ENCODE data around the gene LCNL1. TPM values are rescaled to one million over a fixed set of nuclear protein-coding genes. Genes with fewer than 3 reads are reported as not detected.

Gene LCNL1
- total RNA-seq, 1 experiment from 2014 or later, result not detected

DNA sequence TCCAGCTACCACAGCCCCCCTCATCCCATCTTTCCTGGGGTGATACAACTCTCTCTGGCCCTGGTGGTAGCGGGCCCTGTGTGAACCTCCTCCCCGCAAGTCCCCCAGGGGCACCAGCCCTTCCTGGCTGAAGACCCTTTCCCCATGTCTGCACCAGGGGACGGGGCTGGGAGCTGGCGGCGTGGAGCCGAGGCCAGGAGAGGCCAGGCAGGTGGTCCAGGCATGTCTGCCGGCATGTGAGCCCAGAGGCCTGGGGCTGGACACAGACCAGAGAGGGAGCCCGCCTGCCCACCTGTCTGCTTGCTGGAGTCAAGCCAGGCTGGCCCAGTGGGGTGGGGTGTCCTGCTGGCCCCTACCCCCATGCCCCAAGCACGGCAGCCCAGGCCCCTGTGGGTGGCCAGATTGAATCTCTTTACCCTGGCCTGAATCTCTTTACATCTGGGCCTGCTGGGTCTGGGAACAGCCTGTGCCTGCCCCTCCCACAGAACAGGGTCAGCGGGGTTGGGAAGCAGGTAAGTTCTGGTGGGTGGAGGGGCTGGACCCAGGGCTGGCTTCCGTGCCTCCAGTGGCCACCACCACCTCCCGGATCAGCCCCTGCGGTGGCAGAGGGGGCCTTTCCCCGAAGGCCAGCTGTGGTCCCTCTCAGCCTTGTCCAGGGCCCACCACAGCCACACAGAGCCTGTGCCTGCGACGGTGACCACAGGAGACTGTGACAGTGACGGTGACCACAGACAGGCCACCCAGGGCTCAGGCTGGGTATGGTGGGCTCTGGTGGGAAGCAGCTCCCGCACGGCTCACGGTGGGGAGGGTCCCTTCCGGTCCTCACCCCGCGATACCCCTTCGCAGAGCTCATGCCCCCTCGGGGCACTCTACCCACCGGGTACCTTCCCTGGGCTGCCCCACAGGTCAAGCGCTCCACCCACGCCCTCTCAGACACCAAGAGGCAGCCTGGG, 23.6 kb upstream of the LCNL1 start:
- DNase-seq (ENCODE audit: low read depth), result no peak

GRCh38 chr9:136960212-136960937, 22.4 kb upstream of the LCNL1 start:
- no peak for DNase-seq (ENCODE audit: low read depth)

DNA sequence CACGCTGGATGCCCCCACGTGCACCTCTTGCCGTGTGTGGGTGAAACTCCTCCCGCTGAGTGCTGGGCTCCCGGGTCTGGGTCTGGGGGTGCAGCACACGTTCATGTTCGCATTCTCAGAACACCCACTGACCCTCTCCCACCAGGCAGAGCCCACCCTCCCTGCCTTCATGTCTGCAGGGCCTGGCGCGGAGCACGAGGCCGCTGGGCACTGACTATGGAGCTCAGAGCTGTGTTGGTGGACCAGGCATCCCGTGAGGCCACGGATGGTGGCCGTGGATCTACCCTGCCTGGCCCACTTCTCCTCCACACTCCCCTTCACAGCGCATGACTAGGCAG, 21.9 kb upstream of the LCNL1 start:
- DNase-seq (ENCODE audit: low read depth), result no peak

DNA sequence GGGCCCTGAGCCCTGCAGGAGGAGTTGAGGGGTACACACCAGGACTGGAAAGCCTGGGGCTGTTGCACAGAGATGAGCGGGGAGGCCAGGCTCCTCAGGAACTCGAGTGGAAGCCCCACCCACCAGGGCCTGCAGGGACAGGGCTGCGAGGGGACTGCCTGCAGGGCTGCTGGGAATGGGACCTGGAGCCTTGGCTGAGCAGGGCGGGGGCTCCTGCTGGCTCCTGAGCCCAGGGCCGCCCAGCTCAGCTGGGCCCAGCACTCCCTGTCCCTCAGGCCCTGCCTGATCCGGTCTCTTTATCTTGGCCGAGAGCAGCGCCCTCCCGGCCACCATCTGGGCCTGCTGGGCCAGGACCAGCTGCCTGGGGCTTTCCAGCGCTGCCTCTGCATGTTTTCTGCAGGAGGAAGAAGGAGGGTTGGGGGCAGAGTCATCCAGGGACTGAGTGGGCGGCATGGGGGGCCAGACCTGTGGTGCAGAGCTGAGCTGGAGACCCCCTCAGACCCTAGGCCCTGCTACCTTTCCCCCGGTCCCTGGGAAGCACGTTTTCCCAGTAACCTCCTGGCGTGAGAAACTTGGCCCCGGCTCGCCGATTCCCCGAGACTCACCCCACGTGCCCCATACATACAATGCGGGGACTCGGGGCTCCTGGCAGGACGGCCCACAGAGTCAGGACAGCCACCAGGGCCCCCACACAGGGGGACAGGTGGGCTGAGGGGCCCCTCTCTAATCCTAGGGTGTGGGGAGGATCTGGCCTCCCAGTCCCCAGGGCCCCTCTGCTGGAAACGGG, 21.3 kb upstream of the LCNL1 start:
- DNase-seq (ENCODE audit: low read depth), result no peak

DNA sequence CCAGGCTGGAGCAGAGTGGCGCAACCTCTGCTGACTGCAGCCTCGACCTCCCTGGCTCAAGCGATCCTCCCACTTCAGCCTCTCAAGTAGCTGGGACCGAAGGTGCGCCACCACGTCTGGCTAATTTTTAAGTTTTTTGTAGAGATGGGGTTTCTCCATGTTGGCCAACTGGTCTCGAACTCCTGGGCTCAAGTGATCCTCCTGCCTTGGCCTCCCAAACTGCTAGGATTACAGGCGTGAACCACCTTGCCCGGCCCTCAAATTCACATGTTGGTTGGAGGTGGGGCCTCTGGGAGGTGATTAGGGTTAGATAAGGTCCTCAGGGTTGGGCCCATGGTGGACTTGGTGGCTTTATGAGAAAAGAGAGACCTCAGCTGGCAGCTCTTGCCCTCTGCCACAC, 20.6 kb upstream of the LCNL1 start:
- DNase-seq (ENCODE audit: low read depth), result no peak

GRCh38 chr9:136962701-136963248, 20.0 kb upstream of the LCNL1 start:
- DNase-seq (ENCODE audit: low read depth), result no peak

- DNase-seq (ENCODE audit: low read depth), result no peak
Measured at GRCh38 chr9:136963341-136963740, 19.5 kb upstream of the LCNL1 start.

DNA sequence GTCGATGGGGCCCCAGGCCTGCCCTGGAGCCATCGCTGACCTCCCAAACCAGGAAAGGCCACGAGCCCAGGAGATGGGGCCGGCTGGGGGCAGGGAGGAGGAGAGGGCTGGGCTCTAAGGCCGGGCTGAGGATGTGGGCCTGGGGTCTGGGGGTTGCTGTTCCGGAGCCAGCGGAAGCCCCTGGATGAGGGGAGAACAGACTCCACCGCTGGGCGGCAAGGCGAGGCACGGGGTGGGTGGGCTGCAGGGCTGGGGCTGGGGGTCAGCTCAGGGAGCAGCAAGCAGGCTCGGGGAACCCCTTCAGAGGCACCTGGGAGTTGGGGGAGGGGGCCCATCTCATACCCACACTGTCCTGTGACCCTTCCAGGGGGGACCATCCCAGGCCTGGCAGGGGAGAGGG, 19.0 kb upstream of the LCNL1 start:
- no peak for DNase-seq (ENCODE audit: low read depth)

DNA sequence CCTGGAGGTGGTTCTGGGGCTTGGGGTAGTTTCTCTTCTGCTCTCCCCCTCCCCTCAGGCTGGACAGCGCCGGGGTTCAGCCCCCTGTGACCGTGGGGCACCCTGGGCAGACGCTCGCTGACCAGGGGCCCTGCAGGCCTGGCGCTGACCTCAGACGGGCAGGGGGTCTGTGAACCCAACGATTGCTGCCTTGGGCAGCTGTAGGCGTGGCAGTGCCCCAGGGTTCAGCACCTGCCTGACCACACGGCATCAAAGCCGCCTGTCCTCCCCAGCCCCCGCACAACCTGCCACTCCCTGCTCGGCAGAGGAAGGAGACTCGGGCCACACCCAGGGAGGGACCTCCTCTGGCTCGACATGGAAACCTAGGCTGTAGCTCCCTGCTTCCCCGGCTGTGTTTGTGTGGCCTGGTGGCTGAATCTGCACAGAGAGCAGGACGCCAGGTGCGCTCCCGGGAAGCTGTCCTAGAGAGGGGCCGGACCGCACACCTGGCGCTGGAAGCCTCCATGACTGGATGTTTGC, 18.6 kb upstream of the LCNL1 start:
- no peak for DNase-seq (ENCODE audit: low read depth)

DNA sequence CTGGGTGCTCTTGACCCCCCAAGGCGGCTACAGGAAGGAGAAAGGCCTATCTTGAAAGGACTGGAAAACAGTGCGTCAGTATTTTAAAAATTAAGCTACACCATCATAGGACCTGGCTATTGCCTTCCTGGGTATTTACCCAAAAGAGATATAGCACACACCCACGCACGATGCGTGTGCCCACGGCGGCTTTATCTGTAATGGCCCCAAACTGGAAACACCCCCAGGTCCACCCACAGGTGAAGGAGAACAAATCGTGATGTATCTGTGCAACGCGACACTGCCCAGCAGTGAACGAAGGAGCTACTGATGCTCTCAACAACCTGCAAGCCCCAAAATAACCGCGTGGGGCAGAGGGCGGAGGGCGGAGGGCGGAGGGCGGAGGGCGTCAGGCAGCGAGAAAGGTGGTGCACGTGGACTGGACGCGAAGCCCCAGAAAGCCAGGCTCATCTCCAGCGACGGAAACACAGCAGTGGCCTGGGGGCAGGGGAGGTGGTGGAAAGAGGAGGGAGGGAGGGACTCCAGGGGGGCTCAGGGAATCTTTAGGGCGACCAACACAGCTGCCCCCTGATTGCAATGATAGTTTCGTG, 17.9 kb upstream of the LCNL1 start:
- no peak for DNase-seq (ENCODE audit: low read depth)

DNA sequence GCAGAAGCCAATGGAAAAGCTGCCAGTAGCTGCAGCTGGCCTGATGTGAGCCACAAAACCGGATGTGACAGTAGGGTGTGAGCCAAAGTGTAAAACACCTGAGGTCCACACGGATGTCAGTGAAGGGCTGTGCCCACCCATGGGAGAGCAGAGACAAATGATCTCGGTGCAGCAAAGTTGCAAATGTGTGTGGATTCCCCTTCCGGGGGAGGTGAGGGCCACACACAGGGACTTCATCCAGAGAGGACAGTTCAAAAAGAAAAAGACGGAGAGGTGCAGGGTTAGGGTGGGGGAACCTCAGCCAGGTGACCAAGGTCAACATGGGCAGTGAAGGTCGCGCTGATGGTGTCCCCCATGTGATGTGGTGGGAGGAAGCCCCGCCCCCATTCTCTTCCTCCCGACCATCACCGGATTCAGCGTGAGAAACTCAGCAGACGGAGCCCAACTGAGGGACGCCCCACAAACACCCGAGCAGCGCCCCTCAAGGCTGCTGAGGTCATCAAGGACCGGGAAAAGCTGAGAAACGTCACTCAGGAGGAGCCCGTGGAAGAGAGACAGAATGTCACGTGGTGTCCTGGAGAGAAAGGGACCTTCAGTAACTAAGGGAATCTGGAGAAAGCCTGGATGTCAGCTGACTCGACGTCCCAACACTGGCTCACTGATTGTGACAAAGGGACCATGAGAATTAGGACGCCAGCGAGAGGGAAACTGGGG, 16.9 kb upstream of the LCNL1 start:
- no peak for DNase-seq (ENCODE audit: low read depth)

GRCh38 chr9:136968333-136969127, 14.3 kb upstream of the LCNL1 start:
- no peak for DNase-seq (ENCODE audit: low read depth)

GRCh38 chr9:136969150-136969549, 13.6 kb upstream of the LCNL1 start:
- DNase-seq (ENCODE audit: low read depth), result no peak

- no peak for DNase-seq (ENCODE audit: low read depth)
Measured at GRCh38 chr9:136969774-136970173, 13.0 kb upstream of the LCNL1 start.

GRCh38 chr9:136970361-136970760, 12.4 kb upstream of the LCNL1 start:
- no peak for DNase-seq (ENCODE audit: low read depth)

- DNase-seq (ENCODE audit: low read depth), result no peak
Measured at GRCh38 chr9:136971746-136972145, 11.0 kb upstream of the LCNL1 start.

- no peak for DNase-seq (ENCODE audit: low read depth)
Measured at GRCh38 chr9:136972335-136972734, 10.5 kb upstream of the LCNL1 start.

DNA sequence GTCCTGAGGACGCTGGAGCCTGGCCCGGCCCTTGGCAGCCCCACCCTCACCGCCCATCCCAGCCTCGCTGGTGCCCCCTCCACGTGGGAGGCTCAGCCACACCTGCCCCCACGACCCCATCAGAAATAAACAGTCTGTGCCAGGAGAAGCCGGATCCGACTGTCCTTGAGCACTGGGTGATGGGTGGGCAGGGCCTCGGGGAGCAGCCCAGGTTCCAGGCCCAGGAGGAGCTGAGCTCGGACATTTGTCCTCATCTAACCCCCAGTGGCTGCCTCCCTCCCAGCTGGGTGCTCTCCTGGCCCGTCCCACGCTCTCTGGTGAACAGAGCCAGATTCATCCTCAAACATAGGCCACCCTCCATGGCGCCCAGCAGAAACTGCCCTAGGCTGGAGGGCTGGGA, 10.1 kb upstream of the LCNL1 start:
- DNase-seq (ENCODE audit: low read depth), result no peak

DNA sequence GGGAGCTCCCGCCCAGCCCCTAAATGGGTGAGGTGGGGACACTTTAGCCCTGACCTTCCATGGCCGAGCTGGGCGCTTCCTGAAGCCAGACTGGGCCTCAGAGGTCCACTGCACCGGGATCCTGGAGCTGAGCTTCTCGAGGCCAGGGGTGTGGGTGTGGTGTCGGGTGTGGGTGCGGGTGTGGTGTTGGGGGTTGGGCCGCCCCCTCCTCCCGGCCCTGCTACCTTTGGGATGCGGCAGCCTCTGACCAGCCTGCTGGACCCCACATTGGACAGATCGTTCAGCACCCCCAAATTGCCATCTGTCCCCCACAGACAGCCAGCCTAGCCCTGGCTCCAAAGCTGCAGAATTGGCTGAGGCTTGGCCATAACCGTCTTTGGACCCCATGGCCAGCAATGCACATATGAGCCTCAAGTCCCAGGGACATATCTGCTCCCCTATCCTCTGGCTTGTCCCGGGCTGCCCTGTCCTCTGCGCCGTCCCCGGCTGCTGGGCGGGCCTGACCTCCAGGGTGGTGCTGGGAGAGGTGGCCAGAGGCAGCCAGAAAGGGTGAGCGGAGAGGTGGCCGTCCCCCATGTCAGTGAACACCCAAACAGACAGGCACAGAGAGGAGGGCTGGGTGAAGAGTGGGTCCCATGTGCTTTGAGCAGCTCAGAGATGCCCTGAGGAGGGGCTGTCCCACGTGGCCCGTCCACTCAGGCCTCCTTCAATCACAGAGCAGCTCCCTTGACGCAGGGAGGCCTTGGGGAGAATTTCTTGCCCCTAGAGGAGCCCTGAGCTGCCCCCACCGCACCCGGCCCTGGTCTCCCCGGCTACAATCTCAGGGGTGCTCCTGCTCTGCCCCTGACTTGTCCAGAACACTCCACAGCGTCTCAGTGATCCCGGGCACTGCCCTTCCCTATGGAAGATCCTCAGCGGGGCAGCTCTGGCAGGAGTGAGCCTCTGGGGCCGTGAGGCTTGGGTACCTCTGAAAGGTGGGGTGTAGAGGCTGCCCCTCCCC, 8.9 kb upstream of the LCNL1 start:
- no peak for DNase-seq (ENCODE audit: low read depth)
